SIG-M5 treated with dmso at 0.1 percent for 504 hours (cell line): ENCODE data around the gene OR2A5.
A peak's percentile ranks its signal among the peaks of the same experiment; 100 is the strongest.
"Not testable (repeated sequence)": the region's sequence is repeated elsewhere in the genome, so short reads cannot be mapped to it uniquely, and the experiment has no call there.

Experiments
- DNase-seq: peaks from one replicate; lab custom pipeline; 2025; ENCODE audit not compliant: unreplicated experiment; lab: John Stamatoyannopoulos, UW

The OR2A5 gene, protein sequence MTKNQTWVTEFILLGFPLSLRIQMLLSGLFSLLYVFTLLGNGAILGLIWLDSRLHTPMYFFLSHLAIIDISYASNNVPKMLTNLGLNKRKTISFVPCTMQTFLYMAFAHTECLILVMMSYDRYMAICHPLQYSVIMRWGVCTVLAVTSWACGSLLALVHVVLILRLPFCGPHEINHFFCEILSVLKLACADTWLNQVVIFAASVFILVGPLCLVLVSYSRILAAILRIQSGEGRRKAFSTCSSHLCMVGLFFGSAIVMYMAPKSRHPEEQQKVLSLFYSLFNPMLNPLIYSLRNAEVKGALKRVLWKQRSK

DNA sequence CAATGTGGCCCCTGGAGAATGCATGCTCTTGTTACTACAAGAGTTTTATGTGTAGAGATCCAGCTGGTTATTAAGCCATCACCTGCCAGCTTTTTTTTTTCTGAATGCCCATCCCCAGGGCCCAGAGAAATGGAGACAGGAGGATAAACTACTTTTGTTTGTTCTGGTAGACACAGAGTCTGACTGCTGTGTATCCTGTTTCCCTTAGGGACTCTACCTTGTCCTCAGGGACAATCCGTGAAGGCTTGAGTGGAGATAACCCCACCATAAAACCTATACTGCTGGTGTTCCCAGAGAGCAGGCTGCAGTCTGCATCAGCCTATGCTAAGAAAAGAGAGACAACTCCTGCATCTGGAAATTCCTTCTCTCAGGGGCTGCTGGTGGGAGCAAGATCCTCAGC is at the start of gene OR2A5:
Gene OR2A5 (plus strand): TSS at position 301 of the 400 bp plus-strand sequence. CDS start 1,454 bp downstream, outside the sequence.
- no peak for DNase-seq

DNA sequence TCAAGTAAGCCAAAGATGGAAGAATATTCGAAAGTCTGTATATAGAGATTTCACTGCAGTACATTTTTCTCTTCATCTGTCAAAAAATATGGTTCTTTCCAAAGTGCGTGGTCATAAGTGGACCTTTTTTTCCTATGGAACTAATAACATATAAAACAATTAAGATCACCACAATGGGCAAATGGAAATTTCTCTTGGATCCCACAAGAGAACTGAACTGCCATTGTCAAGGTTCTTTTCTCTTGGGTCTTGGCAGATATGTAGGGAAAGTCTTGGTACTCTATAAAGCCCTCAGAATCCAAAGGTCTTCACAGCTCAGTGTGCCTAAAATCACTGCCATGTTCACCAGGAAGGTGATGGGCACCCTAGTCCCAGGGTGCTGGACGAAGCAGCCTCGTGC is 48.7 kb upstream of the OR2A5 start, which contains the start of gene OR6B1:
Gene OR6B1 (plus strand): TSS at position 301 of the 400 bp plus-strand sequence. CDS start 3,677 bp downstream, outside the sequence.
- no peak for DNase-seq

DNA sequence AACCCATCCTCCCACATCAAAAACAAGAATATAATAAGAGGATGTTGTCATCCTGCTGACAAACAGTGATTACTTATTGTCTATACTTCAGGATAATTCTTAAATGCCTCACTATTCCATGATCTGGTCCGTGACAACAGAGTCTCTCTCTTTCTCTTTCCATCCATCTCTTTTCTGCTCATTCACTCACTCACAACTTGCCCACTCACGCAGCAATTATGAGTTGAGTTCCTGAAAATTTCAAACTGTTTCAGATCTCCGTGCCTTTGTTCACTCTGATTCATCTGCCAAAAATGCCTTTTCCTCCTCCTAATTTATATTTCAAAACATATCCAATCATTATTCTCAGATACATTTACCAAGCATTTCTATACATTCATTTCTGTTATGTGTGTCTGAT is 47.2 kb upstream of the OR2A5 start:
- DNase-seq = no peak

DNA sequence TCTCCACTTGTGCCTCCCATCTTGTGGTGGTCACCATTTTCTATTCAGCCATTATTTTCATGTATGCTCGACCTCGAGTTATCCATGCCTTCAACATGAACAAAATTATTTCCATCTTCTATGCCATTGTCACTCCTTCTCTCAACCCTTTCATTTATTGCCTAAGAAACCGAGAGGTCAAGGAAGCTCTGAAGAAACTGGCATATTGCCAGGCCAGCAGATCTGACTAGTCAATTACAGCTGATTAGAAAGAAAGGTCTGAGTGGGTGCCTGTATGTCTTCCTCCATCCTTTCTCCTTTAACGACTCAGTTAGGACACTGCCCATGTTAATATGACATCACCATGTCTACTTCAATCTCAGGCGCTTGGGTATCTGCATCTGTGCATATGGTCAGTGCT is 44.0 kb upstream of the OR2A5 start:
- DNase-seq = no peak

DNA sequence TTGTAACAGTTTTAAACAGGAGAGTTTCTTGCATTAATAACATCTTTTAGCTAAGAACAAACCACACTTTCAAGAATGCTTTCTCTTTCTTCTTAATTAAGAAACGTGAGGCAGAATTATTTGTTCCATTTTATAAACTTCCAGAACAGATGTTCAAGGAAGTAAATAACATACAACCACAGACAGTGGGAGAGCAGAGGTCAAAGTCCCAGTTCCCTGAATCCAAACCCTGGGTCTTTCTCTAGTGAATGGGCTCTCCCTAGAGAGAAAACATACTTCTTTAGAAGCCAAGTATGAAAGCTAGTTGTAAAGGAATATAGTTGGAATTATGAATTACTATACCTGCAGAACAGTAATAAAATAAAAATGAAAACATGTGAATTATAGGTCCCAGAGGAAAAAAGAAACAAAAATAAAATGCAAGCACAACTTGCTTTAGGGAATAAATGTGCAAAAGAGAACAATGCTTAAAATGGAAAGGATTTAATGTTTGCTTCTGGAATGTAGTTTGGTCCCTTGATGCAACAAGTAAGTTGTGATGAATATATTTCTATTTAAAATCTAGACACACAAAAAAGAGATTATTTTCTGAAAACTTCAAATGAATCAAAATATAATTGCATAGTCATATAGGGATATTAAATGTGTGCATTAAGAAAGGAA is 42.6 kb upstream of the OR2A5 start:
- DNase-seq = no peak

DNA sequence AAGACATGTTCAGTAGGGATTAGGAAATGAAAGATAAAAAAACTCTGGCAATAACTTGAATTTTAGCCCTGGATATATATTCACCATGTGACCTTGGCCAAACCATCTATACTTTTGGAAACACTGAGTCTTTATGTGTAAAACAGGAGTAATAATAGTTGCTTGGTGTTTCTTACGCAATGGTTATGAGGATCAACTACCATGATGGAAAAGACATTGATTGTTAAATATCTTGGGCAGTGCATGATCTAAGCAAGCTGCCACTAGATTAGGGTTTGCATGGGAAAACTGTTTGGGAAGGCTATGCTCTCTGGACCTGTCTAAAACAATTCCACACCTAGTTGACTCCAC is 42.1 kb upstream of the OR2A5 start:
- no peak for DNase-seq

DNA sequence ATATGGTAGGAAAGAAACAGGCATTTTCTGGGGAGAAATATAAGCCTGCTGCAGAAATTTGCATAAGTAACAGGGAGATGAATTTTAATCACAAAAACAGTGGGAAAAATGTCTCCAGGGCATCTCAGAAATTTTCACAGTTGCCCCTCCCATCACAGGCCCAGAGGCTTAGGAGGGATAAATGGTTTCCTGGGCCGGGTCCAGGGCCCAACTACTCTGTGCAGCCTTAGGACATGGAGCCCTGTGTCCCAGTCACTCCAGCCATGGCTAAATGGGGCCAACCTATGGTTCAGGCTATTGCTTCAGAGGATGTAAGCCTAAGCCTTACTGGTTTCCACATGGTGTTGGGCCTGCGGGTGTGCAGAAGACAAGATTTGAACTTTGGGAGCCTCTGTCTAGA is 39.4 kb upstream of the OR2A5 start:
- DNase-seq = no peak

DNA sequence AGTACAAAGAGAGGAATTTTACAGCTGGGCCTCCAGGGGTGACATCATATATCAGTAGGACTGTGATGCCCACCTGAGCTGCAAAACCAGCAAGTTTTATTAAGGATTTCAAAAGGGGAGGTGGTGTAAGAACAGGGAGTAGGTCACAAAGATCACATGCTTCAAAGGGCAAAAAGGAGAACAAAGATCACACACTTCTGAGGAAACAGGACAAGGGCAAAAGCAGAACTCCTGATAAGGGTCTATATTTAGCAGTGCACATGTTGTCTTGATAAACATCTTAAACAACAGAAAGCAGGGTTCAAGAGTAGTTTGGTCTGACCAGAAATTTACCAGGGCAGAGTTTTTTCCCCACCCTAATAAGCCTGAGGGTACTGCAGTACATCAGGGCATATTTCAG is 38.7 kb upstream of the OR2A5 start:
- DNase-seq = not testable (repeated sequence)

DNA sequence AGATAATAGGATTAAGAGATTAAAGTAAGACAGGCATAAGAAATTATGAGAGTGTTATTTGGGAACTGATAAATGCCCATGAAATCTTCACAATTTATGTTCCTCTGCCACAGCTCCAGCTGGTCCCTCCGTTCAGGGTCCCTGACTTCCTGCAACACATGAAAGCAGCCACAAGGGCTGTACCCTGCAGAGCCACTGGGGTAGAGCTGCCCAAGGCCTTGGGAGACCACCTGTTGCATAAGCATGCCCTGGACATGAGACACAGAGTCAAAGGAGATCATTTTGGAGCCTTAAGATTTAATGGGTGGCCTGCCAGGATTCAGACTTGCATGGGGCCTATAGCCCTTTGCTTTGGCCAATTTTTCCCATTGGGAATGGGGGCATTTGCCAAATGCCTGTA is 37.9 kb upstream of the OR2A5 start:
- DNase-seq = not testable (repeated sequence)

DNA sequence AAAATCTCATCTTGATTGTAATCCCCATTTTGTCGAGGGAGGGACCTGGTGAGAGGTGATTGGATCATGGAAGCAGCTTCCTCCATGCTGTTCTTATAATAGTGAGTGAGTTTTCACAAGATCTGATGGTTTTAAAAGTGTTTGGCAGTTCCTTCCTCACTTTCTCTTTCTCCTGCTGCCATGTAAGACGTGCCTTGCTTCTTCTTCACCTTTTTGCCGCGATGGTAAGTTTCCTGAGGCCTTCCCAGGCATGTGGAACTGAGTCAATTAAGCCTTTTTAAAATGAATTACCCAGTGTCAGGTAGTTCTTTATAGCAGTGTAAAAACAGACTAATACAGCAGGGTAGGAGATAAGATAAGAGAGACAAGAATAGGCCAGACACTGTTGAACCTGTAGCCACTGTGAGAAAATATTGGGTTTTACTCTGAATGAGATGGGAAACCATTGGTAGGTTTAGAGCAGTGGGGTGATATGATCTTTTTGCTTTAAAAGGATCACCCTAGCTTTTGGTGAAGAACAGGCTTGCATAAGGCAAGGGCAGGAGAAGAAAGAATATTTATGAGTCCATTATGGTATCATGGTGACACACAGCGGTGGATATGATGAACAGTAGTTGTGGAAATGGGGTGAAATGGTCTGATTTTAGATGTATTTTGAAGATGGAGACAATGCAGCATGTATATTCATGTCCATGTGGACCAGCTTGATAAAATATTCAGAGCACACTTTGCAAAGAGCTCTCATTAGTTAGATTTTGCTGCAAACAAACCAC is 37.1 kb upstream of the OR2A5 start:
- no peak for DNase-seq

DNA sequence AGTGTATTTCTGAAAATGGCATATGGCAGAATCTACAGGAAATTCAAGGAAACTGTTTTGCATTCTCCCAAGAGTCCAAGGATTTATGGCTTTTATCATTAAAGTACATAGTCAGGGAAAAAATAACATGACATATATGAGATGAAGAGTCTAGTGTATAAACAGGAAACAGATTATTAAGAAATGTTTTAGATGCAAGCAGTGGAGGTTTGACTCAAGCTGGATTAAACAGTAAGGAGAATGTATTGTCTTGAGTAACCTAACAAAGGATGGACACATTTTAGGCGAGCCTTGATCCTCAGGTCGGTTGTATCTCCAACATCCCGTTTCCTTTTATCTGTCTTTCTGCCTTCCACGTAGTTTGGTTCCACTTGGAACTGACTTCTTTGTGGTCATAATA is 30.7 kb upstream of the OR2A5 start:
- no peak for DNase-seq

DNA sequence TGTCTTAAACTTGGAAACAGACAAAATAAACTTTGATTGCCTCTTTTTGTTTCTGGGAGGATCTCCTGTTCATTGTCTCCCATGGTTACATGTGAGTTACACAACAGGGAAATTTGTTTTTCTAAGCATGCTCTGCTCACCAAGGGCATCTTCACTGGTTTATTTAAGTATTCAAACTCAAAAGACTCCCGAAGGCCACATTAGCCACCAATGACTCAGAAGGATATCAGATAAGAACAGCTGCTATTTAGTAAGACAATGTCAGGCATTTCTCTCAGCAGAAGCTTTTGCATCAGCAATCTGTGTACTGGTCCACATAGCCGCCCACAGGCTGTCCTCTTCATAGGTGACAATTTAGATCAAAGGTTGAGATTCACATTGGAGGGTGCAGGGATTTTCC is 29.3 kb upstream of the OR2A5 start:
- peak; percentile 25 for DNase-seq

DNA sequence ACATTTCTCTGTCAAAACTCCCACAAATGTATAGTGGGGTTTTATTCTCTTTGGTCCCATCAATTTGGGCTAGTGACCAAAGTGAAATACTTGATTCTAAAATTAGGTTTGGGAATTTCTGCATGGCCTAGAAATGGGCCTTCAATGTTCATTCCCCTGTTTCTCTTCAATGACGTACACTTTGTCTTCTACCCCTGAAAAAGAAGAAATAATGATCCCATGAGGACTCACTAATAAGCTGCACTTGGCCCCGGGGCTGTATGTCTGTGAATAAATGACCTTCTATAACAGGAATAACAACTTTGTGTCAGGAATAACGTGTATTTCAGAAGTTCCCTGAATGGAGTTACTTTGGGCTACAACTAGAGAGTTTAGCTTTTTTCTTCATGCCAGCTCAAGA is 28.4 kb upstream of the OR2A5 start:
- no peak for DNase-seq

DNA sequence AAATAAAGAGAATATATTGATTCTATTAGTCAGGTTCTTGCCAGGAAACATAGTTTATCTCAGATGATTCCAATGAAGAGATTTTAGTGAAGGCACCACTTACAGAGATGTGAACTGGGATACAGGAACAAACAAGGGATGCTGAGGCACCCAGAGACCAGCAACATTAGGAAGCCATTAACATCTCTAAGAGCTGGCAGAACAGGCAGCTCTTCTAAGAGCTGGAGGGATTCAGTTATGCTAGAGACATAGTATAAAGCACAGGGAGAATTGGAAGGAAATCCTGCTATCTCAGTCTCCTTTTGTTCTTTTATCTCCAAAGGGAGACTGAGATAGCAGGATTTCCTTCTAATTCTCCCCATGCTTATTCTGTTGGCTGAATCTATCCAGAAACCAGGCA is 26.6 kb upstream of the OR2A5 start:
- no peak for DNase-seq

DNA sequence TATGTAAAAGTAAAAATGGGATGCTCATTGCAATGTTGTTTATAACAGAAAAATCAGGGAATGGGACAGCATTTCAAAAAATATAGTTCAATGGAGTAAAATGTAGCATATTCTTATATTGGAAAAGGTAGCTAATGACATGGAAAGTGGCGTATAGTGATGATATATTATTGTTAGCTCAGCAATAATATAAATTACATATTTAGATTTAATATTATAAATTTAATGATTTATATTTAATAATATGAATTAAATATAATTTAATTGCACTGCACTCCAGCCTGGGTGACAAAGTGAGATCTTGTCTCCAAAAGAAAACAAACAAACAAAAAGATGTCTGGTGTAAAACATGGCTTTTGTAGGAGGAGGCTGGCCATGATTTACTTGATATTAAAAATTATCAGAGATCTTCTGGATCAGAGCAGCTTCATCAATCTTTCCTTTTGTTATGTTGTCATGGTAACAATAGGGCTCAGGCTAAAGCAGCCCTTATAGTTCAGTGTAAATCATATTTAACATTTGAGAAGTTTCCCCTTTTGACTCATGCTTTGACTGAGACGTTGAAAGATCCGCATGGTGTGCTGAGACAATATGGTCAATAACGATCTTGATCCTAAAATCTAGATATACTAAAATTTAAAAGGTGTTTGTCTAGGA is 25.4 kb upstream of the OR2A5 start:
- no peak for DNase-seq

DNA sequence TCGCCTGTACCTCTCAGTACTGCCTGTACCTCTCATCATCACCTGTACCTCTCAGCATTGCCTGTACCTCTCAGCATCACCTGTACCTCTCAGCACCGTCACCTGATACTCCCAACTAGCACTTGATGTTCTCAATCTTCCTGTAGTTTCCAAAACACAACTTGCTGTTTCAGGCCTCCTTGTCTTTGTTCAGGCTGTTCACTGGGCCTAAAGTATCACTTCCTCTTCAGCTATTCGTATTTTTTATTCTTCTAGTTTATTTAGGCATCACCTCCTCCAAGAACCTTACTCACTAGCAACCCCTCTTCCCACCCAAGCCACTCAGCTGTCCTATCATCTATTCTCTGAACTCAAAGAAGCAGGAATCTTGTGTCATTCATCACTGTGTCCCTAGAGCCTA is 24.5 kb upstream of the OR2A5 start:
- DNase-seq = no peak

DNA sequence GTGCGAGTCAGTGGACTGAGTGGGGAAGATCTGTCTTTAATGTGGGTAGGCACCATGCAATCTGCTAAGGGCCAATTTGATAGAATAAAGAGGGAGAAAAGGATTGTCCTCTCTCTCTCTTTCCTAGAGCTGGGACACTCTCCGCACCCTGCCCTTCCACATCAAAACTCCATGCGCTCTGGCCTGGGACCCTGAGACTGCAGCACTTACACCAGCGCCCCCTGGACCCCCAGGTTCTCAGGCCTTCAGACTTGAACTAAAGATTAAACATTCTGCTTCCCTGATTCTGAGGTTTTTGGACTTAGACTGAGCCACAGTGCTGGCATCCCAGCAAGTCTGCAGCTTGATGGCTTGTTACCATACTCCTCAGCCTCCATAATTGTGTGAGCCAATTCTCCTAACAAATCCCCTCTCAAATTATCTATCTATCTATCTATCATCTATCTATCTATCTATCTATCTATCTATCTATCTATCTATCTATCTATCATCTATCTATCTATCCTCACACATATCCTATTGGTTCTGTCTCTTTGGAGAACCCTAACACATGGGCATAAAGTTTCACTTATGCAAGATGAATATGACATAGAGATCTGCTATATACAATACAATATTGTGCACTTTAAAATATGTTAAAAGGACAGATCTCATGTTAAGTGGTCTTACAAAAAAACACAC is 22.4 kb upstream of the OR2A5 start:
- DNase-seq = no peak

DNA sequence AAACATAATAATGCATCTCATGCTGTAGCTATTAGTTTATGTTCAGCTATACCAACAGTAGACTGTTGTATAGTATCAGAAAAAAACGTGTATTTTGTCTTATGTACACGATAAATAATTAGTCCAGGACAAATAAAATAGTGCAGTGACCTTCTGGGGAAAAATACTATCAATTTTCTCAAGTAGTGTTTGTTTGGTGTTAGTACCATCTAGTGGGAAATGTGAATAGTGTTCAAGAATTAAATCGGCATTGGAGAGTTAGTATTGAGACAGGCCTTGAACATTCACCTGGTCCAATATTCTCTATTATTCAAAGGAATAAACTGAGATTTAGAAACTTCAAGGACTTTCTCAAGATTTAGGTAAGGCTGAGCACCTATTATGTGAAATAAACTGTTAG is 21.7 kb upstream of the OR2A5 start:
- no peak for DNase-seq

DNA sequence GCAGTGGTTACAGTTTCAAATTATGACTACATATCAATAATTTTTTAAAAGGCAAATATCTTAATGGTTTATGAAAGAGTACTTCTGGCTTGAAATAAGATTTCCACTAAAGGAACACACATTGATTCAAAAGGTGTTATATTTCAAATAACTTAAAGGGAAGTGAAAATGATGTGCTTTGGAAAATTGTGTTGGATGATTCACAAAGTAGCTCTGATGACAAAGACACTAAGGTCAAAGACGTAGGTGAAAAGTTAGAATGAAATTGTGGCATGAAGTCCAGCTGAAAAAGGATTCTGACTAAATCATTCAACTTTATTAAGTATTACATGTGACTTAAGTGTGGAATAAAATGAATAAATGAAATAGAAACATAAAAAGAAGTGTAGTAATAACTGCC is 20.8 kb upstream of the OR2A5 start:
- no peak for DNase-seq

DNA sequence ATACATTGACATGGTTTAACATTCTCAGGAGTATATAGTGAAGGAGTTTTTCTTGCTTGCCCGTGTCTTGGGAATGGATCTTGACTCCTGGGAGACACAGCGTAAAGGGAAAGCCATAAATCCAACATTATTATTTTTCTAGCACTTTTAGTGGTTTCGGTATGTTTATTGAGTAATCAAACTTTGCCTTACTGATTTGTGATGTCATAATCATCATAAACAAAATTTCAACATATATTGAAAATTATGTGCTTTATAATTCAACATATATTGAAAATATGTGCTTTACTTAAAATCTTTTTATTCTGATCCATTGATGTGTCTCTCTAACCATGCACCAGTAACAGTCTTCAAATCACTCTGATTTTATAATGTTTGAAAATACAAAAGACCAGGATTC is 20.2 kb upstream of the OR2A5 start:
- DNase-seq = no peak

DNA sequence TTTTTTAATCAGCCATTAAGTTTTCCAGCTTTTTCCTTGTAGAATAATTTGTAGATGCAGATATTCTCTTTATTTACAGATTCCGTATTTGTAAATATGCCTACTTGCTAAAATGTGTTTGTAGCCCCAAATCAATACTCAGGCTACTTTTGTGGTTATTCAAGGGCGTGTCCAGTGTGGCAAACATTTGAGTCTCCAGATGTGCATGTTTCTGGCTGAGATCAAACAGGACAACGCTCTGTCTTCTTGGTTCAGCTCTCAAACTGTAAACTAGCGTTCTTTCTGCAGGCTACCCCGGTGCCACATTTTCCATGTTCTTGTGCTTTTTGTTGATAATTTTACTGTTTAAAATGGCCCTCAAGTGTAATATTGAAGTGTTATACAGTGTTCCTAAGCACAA is 16.2 kb upstream of the OR2A5 start:
- no peak for DNase-seq
